Measurements from ENCODE around the gene NEIL1. TPM values are rescaled to one million over a fixed set of nuclear protein-coding genes. Genes with fewer than 3 reads are reported as not detected.

NEIL1 gene
- total RNA-seq, 1 donor from 2014 or later: 34.0 TPM

GRCh38 chr15:75350601-75351361 is 3.9 kb downstream of the NEIL1 start:
- Mint-ChIP-seq H3K4me3 (ENCODE audit: unreplicated experiment) (no peak overlapping the region), H3K36me3 (ENCODE audit: unreplicated experiment) (no peaks in the 10 kb centered on the region), H3K27ac (ENCODE audit: unreplicated experiment) (no peak overlapping the region), H3K9me3 (ENCODE audit: unreplicated experiment) (no peaks in the 10 kb centered on the region), H3K4me1 (ENCODE audit: unreplicated experiment) (peaks cover 14% of the 10 kb centered on the region), H3K27me3 (ENCODE audit: unreplicated experiment) (no peaks in the 10 kb centered on the region)
- no peak for DNase-seq (ENCODE audit: extremely low spot score, unreplicated experiment)
- no peak for TF ChIP-seq CTCF (IDR thresholded peaks at IDR 0.05)

- H3K27ac Mint-ChIP-seq (ENCODE audit: unreplicated experiment): no peak overlapping the region
- no peaks in the 10 kb centered on the region for H3K27me3 Mint-ChIP-seq (ENCODE audit: unreplicated experiment)
- H3K9me3 Mint-ChIP-seq (ENCODE audit: unreplicated experiment): no peaks in the 10 kb centered on the region
- peaks cover 10% of the 10 kb centered on the region for H3K4me1 Mint-ChIP-seq (ENCODE audit: unreplicated experiment)
- no peak overlapping the region for H3K4me3 Mint-ChIP-seq (ENCODE audit: unreplicated experiment)
- DNase-seq (ENCODE audit: extremely low spot score, unreplicated experiment): no peak
- H3K36me3 Mint-ChIP-seq (ENCODE audit: unreplicated experiment): no peaks in the 10 kb centered on the region
- no peak for TF ChIP-seq CTCF (IDR thresholded peaks at IDR 0.05)
These were observed 5.6 kb downstream of the NEIL1 start for GRCh38 chr15:75352186-75353080.

GRCh38 chr15:75353604-75354003 is 6.8 kb downstream of the NEIL1 start:
- Mint-ChIP-seq H3K4me3 (ENCODE audit: unreplicated experiment) (no peak overlapping the region), H3K9me3 (ENCODE audit: unreplicated experiment) (no peaks in the 10 kb centered on the region), H3K36me3 (ENCODE audit: unreplicated experiment) (no peaks in the 10 kb centered on the region), H3K4me1 (ENCODE audit: unreplicated experiment) (peaks cover 7% of the 10 kb centered on the region), H3K27me3 (ENCODE audit: unreplicated experiment) (no peaks in the 10 kb centered on the region), H3K27ac (ENCODE audit: unreplicated experiment) (no peak overlapping the region)
- TF ChIP-seq CTCF (IDR thresholded peaks at IDR 0.05): no peak
- DNase-seq (ENCODE audit: extremely low spot score, unreplicated experiment): no peak

- Mint-ChIP-seq H3K9me3 (ENCODE audit: unreplicated experiment) (no peaks in the 10 kb centered on the region), H3K4me3 (ENCODE audit: unreplicated experiment) (no peak overlapping the region), H3K4me1 (ENCODE audit: unreplicated experiment) (no peaks in the 10 kb centered on the region), H3K36me3 (ENCODE audit: unreplicated experiment) (no peaks in the 10 kb centered on the region), H3K27ac (ENCODE audit: unreplicated experiment) (no peak overlapping the region), H3K27me3 (ENCODE audit: unreplicated experiment) (no peaks in the 10 kb centered on the region)
- no peak for DNase-seq (ENCODE audit: extremely low spot score, unreplicated experiment)
- TF ChIP-seq CTCF (IDR thresholded peaks at IDR 0.05): no peak
These were observed 7.6 kb downstream of the NEIL1 start for GRCh38 chr15:75354454-75354853.

- Mint-ChIP-seq H3K9me3 (ENCODE audit: unreplicated experiment) (no peaks in the 10 kb centered on the region), H3K4me3 (ENCODE audit: unreplicated experiment) (no peak overlapping the region), H3K27ac (ENCODE audit: unreplicated experiment) (no peak overlapping the region), H3K27me3 (ENCODE audit: unreplicated experiment) (no peaks in the 10 kb centered on the region), H3K4me1 (ENCODE audit: unreplicated experiment) (no peaks in the 10 kb centered on the region), H3K36me3 (ENCODE audit: unreplicated experiment) (no peaks in the 10 kb centered on the region)
- no peak for TF ChIP-seq CTCF (IDR thresholded peaks at IDR 0.05)
- DNase-seq (ENCODE audit: extremely low spot score, unreplicated experiment): no peak
These were observed 8.5 kb downstream of the NEIL1 start for GRCh38 chr15:75355369-75355768.

Data from osteocyte (in vitro differentiated cells).